HepG2 (cell line): ENCODE measurements around the gene TMEM121. TPM values are rescaled to one million over a fixed set of nuclear protein-coding genes. Genes with fewer than 3 reads are reported as not detected.

Experiments used
- AHR ChIP-seq: IDR thresholded peaks from 2 replicates; pipeline ENCODE4 v1.6.1; 2018; ENCODE audit warnings: missing genetic modification reagents, missing compliant biosample characterization
- ATF7-NPFF ChIP-seq: sonication (generic); formaldehyde crosslinking; IDR thresholded peaks from 2 replicates; pipeline ENCODE4 v1.8.1; 2023; ENCODE audit warnings: mild to moderate bottlenecking, low read depth, missing genetic modification reagents, moderate library complexity
- CHCHD3 ChIP-seq: sonication (generic); formaldehyde crosslinking; IDR thresholded peaks from 2 replicates; pipeline ENCODE4 v1.8.0; 2022; ENCODE audit warnings: mild to moderate bottlenecking, missing genetic modification reagents, moderate library complexity
- KLF13 ChIP-seq: sonication (generic); formaldehyde crosslinking; IDR thresholded peaks from 2 replicates; pipeline ENCODE4 v1.4.0; 2020; ENCODE audit warnings: mild to moderate bottlenecking, missing genetic modification reagents
- LCORL ChIP-seq, 2 experiments: fragments of 450-650 bp in 1 of 2; sonication (generic) in 1 of 2; formaldehyde crosslinking in 1 of 2; IDR thresholded peaks; 2 replicates each; pipeline versions ENCODE4 v1.5.0 to v1.6.1; 2017 to 2020; ENCODE audit warnings: antibody characterized with exemption in 1 of 2, missing genetic modification reagents in 1 of 2
- MTA1 ChIP-seq: sonication (generic); formaldehyde crosslinking; IDR thresholded peaks from 2 replicates; pipeline ENCODE4 v1.4.0; 2020; ENCODE audit warnings: missing genetic modification reagents, mild to moderate bottlenecking, borderline replicate concordance
- MZF1 ChIP-seq: sonication (generic); formaldehyde crosslinking; IDR thresholded peaks from 2 replicates; pipeline ENCODE4 v1.8.1; 2023; ENCODE audit warnings: mild to moderate bottlenecking, missing genetic modification reagents, borderline replicate concordance
- NRL ChIP-seq: sonication (generic); formaldehyde crosslinking; IDR thresholded peaks from 2 replicates; pipeline ENCODE4 v1.5.0; 2020; ENCODE audit warnings: missing genetic modification reagents, mild to moderate bottlenecking, moderate library complexity, borderline replicate concordance
- RBAK ChIP-seq: sonication (generic); formaldehyde crosslinking; IDR thresholded peaks from 2 replicates; pipeline ENCODE4 v1.5.1; 2020; ENCODE audit warnings: mild to moderate bottlenecking, missing genetic modification reagents
- ZBTB7B ChIP-seq: sonication (generic); formaldehyde crosslinking; IDR thresholded peaks from 2 replicates; pipeline ENCODE4 v1.4.0; 2020; ENCODE audit warnings: missing genetic modification reagents
- ZNF143 ChIP-seq: sonication (generic); formaldehyde crosslinking; IDR thresholded peaks from 2 replicates; pipeline ENCODE4 v1.4.0; 2020; ENCODE audit warnings: missing genetic modification reagents
- ZNF230 ChIP-seq: sonication (generic); formaldehyde crosslinking; IDR thresholded peaks from 2 replicates; pipeline ENCODE4 v1.4.0; 2020; ENCODE audit warnings: mild to moderate bottlenecking, missing genetic modification reagents
- ZNF350 ChIP-seq: sonication (generic); formaldehyde crosslinking; IDR thresholded peaks from 2 replicates; pipeline ENCODE4 v1.4.0; 2020; ENCODE audit warnings: mild to moderate bottlenecking, low read depth, missing genetic modification reagents, borderline replicate concordance
- ZNF761 ChIP-seq: sonication (generic); formaldehyde crosslinking; conservative IDR thresholded peaks from 2 replicates; pipeline ENCODE4 v1.4.0; 2020; ENCODE audit warnings: mild to moderate bottlenecking, missing genetic modification reagents
- polyA plus RNA-seq, 8 experiments: library from polyadenylated mRNA; depleted of rRNA in 3 of 8; stranded (reverse) in 7 of 8; unstranded in 1 of 8; fragments of >200 nt; fragmentation: Illumina TruSeq in 4 of 8; extraction: Trizol in 4 of 8; gene quantifications; 2 replicates each; pipeline versions ENCODE4 v1.2.1 to v1.2.3, GENCODE V29; 2011 to 2016; ENCODE audit warnings: low read depth in 4 of 8, missing spikeins in 1 of 8, mixed read lengths in 1 of 8; ENCODE audit not compliant: insufficient read depth in 1 of 8
- total RNA-seq, 5 experiments: library from RNA; depleted of rRNA; stranded (reverse); fragments of >200 nt; fragmentation: Illumina TruSeq; extraction: Trizol; gene quantifications; 2 replicates each; pipeline ENCODE4 v1.2.3, GENCODE V29; 2016; ENCODE audit warnings: low read depth in 1 of 5
- TF ChIP-seq, protein P1 (sequence below): sonication (generic); formaldehyde crosslinking; IDR thresholded peaks from 2 replicates; pipeline ENCODE4 v1.4.0; 2020; ENCODE audit warnings: missing genetic modification reagents
- TF ChIP-seq, protein P2 (sequence below): sonication (generic); formaldehyde crosslinking; IDR thresholded peaks from 2 replicates; pipeline ENCODE4 v1.8.0; 2022; ENCODE audit warnings: mild to moderate bottlenecking, missing genetic modification reagents
- TF ChIP-seq, protein P3 (sequence below): sonication (generic); formaldehyde crosslinking; IDR thresholded peaks from 2 replicates; pipeline ENCODE4 v1.5.0; 2020; ENCODE audit warnings: missing genetic modification reagents

Gene TMEM121
- total and polyA plus RNA-seq, 2 of the 13 experiments (the other 11 are each of a cell fraction or from before 2014, with no cell fraction given), result 6.6 to 19.0 TPM

DNA sequence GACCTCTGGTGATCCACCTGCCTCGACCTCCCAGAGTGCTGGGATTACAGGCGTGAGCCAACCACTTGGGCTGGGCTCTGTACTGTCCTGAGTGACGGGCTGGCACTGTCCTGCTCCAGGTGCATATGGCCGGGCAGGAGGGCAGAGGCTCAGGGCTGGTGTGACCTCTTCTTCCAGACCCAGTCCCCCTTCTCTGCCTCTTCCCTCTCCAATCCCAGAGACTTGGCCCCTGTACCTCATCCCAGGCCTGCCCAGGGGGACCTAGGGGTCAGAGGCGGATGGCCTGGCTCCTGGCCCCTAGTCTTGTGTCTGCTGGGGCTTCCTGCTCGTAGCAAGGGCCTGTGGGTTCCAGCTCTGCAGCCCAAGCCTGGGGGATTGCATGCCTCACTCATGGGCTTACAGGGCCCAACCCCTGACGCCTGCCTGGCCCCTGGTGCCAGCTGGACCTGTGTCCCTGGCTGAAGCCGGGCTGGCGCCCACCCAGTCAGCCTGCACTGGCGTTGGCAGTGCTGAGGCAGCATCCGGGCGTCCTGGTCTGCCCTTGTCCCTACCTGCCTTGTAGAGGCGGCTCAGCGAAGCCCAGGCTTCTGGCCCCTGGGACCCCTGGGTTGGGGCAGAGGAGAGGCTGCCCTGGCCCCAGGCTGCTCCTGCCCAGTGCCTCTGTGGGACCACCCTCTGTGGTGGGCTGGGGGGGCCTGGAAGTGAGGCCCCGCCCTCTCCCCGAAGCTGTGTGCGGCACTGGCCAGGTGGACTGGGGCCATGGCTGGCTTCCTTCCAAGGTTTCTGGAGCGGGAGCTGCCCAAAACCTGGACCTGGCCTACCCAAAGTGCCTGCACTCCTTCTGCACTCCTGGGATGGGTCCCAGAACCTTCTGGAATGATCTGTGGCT, 31.0 kb upstream of the TMEM121 start (continued):
- TF ChIP-seq, protein P1, sequence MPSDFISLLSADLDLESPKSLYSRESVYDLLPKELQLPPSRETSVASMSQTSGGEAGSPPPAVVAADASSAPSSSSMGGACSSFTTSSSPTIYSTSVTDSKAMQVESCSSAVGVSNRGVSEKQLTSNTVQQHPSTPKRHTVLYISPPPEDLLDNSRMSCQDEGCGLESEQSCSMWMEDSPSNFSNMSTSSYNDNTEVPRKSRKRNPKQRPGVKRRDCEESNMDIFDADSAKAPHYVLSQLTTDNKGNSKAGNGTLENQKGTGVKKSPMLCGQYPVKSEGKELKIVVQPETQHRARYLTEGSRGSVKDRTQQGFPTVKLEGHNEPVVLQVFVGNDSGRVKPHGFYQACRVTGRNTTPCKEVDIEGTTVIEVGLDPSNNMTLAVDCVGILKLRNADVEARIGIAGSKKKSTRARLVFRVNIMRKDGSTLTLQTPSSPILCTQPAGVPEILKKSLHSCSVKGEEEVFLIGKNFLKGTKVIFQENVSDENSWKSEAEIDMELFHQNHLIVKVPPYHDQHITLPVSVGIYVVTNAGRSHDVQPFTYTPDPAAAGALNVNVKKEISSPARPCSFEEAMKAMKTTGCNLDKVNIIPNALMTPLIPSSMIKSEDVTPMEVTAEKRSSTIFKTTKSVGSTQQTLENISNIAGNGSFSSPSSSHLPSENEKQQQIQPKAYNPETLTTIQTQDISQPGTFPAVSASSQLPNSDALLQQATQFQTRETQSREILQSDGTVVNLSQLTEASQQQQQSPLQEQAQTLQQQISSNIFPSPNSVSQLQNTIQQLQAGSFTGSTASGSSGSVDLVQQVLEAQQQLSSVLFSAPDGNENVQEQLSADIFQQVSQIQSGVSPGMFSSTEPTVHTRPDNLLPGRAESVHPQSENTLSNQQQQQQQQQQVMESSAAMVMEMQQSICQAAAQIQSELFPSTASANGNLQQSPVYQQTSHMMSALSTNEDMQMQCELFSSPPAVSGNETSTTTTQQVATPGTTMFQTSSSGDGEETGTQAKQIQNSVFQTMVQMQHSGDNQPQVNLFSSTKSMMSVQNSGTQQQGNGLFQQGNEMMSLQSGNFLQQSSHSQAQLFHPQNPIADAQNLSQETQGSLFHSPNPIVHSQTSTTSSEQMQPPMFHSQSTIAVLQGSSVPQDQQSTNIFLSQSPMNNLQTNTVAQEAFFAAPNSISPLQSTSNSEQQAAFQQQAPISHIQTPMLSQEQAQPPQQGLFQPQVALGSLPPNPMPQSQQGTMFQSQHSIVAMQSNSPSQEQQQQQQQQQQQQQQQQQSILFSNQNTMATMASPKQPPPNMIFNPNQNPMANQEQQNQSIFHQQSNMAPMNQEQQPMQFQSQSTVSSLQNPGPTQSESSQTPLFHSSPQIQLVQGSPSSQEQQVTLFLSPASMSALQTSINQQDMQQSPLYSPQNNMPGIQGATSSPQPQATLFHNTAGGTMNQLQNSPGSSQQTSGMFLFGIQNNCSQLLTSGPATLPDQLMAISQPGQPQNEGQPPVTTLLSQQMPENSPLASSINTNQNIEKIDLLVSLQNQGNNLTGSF (CRISPR knock-in tag), result peak; percentile 65; the same call in 1 of the 2 replicates
- TF ChIP-seq ZNF350 (CRISPR knock-in tag) (0 out of 2 replicates have a peak, but pooled peaks have one; percentile 3), NRL (CRISPR knock-in tag) (no peak), MZF1 (CRISPR knock-in tag) (no peak), ZBTB7B (CRISPR knock-in tag) (peak; percentile 41), ZNF230 (CRISPR knock-in tag) (0 out of 2 replicates have a peak, but pooled peaks have one; percentile 30), ATF7-NPFF (CRISPR knock-in tag) (peak; percentile 54; the same call in 1 of the 2 replicates), ZNF761 (CRISPR knock-in tag) (no peak), MTA1 (CRISPR knock-in tag) (no peak; the same call in 1 of the 2 replicates), AHR (CRISPR knock-in tag) (no peak), LCORL (IDR thresholded peaks at IDR 0.05) (no peak), LCORL (CRISPR knock-in tag; IDR thresholded peaks at IDR 0.05) (no peak), CHCHD3 (0 out of 2 replicates have a peak, but pooled peaks have one; percentile 36), RBAK (CRISPR knock-in tag) (no peak), KLF13 (CRISPR knock-in tag) (0 out of 2 replicates have a peak, but pooled peaks have one; percentile 14), ZNF143 (CRISPR knock-in tag) (peak; percentile 32; the same call in 1 of the 2 replicates)
- TF ChIP-seq, protein P2, sequence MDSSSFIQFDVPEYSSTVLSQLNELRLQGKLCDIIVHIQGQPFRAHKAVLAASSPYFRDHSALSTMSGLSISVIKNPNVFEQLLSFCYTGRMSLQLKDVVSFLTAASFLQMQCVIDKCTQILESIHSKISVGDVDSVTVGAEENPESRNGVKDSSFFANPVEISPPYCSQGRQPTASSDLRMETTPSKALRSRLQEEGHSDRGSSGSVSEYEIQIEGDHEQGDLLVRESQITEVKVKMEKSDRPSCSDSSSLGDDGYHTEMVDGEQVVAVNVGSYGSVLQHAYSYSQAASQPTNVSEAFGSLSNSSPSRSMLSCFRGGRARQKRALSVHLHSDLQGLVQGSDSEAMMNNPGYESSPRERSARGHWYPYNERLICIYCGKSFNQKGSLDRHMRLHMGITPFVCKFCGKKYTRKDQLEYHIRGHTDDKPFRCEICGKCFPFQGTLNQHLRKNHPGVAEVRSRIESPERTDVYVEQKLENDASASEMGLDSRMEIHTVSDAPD (CRISPR knock-in tag), result 0 out of 2 replicates have a peak, but pooled peaks have one; percentile 46
- TF ChIP-seq, protein P3, sequence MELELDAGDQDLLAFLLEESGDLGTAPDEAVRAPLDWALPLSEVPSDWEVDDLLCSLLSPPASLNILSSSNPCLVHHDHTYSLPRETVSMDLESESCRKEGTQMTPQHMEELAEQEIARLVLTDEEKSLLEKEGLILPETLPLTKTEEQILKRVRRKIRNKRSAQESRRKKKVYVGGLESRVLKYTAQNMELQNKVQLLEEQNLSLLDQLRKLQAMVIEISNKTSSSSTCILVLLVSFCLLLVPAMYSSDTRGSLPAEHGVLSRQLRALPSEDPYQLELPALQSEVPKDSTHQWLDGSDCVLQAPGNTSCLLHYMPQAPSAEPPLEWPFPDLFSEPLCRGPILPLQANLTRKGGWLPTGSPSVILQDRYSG, result no peak
